Inflammatory macrophage treated with lipopolysaccharide for 4 hours (primary cell): ENCODE results near the gene UBE2N.

Source experiments
- DNase-seq: peaks from one replicate; pipeline ENCODE4 v3.0.0-alpha.2; 2020

The UBE2N gene, protein sequence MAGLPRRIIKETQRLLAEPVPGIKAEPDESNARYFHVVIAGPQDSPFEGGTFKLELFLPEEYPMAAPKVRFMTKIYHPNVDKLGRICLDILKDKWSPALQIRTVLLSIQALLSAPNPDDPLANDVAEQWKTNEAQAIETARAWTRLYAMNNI

DNA sequence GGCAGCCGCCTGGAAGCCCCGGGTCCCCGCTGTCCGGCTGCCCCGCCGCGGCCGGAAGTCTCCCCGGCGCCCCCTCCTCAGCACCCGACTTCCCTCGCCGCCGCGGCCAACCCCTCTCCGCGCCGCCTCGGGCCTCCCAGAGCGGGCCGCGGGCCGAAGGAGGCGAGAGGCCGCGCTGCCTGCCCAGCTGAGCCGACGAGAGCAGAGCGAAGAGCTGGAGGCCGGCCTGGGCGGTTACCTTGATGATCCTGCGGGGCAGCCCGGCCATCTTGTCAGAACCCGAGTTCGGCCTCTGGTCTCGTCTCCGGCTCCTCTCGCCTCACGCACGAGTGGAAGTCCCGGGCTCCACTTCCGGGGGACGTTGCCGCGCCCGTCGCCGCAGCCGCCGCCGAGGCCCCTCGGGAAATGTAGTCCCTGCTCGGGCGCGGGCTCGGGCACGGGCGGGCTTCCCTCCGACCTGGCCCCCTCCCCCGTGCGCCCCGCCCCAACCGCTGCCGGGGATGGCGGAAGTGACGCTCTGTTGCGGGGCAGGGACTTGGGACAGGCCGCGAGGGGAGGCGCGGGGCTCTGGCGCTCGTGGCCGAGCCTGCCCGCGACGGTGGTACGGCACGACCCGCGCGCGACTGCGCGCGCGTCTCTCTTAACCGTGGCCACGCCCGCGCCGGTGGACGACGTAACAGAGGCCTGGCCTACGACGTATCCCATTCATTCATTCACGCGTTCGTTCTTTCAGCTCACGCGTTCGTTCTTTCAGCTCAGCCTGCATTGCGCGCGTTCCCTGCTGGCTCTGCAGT, at the start of gene UBE2N:
Gene UBE2N (minus strand): TSS at position 331 of the 794 bp plus-strand sequence. CDS start 63 bp downstream, at position 268.
- peak; percentile 95 for DNase-seq

DNA sequence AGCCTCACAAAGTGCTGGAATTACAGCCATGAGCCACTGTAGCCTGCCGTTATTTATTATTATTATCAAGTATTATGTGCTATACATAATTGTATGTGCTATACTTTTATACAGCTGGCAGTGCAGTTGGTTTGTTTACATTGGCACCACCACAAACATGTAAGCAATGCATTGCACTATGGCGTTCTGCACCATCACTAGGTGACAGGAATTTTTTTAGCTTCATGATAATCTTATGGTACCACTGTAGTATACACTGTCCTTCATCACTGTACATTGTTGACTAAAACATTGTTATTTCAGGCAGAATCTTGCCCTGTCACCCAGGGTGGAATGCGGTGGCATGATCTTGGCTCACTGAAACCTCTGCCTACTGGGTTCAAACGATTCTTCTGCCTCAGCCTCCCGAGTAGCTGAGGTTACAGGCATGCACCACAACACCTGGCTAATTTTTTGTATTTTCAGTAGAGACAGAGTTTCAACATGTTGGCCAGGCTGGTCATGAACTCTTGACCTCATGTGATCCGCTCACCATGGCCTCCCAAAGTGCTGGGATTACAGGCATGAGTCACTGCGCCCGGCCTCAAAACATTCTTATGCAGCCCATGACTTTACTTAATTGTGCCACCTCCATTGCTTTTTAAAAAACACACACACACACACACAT, 42.7 kb upstream of the UBE2N start:
- DNase-seq = no peak

DNA sequence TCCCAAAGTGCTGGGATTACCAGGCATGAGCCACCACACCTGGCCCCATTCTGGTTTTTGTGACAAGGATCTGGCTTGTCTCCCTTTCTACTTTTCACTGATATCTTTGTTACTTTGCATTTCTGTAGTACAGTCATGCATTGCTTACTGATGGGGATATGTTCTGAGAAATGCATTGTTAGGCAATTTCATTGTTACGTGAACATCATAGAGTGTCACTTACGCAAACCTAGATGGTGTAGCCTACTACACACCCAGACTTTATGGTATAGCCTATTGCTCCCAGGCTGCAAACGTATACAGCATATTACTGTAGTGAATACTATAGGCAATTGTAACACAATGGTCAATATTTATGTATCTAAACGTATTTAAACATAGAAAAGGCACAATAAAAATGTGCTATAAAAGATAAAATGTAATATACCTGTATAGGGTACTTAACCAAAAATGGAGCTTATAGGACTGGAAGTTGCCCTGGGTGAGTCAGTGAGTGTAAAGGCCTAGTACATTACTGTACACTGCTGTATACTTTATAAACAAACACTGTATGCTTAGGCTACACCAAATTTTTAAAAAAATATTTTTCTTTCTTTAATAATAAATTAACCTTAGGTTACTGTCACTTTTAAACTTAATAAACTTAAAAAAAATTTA, 41.5 kb upstream of the UBE2N start:
- no peak for DNase-seq

DNA sequence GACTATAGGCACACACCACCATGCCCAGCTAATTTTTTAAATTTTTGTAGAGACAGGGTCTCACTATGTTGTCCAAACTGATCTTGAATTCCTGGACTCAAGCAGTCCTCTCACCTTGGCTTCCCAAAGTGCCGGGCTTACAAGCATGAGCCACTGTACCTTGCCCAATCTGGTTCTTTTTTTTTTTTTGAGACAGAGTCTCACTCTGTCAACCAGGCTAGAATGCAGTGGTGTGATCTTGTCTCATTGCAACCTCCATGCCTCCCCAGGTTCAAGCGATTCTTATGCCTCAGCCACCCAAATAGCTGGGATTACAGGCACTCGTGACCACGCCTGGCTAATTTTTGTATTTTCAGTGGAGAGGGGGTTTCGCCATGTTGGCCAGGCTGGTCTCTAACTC, 41.0 kb upstream of the UBE2N start:
- DNase-seq = no peak

- no peak for DNase-seq
Observed at GRCh38 chr12:93476555-93476954, 34.8 kb upstream of the UBE2N start.

GRCh38 chr12:93469386-93469785, 27.6 kb upstream of the UBE2N start:
- no peak for DNase-seq

GRCh38 chr12:93468008-93468371, 26.2 kb upstream of the UBE2N start:
- no peak for DNase-seq

- peak; percentile 87 for DNase-seq
Observed at GRCh38 chr12:93467351-93468007, 25.7 kb upstream of the UBE2N start, which contains the start of gene MRPL42. Gene MRPL42, plus strand, starts transcription at chr12:93467514. Its CDS starts 1,772 bp downstream, at chr12:93469286.

DNA sequence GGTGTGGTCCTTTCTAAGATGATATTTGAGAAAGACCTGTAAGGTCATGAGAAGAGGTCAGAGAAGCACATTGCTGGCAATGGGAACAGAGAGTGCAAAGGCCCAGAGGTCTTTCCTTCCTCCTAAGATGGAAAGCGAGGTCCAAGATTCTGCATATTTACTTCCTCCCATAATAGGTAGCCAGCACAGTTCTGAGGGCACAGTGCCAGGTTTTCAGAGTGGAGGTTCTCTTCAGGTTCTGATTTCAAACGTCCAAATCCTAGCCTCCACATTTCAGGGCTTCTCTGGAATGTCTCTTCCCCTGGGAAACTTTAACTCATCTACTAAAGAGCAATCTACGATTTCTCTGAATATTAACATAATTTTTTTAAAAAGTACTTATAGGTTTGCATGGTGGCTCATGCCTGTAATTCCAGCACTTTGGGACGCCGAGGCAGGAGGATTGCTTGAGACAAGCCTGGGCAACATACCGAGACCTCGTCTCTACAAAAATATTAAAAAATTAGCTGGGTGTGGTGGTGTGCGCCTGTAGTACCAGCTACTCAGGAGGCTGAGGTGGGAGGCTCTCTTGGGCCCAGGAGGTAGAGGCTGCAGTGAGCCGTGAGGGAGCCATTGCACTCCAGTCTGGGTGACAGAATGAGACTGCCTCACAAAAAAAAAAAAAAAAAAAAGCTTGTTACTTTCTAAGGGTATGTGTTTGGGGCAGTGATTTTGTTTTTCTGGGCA, 25.0 kb upstream of the UBE2N start:
- DNase-seq = no peak

DNA sequence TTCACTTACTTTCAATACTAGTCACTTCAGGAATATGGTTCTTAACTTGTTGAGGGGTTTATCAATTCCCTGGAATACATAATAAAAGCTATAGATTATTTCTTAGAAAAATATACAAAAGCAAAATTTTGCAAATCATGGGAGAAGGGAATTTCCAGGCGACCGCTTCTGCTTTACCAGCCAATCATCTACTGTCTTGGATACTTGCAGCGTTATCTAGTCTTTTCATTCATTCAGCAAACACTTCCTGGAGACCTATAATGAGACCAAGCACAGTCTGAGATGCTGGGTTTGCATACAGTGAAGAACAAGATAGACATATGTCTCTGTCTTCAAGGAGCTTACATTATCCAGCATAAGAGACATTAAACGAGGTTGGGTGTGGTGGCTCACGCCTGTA, 24.1 kb upstream of the UBE2N start:
- DNase-seq = no peak

DNA sequence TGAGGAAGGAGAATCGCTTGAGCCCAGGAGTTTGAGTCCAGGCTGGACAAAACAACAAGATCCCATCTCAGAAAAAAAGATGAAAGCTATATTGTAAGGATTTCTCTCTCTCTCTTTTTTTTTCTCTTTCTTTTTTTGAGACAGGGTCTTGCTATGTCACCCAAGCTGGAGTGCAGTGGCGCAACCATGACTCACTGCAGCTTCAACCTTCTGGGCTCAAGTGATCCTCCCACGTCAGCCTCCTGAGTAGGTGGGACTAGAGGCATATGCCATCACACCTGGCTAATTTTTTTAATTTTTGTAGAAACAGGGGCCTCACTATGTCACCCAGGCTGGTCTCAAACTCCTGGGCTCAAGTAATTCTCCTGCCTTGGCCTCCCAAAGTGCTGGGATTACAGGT, 19.8 kb upstream of the UBE2N start:
- peak; percentile 42 for DNase-seq

- DNase-seq = peak; percentile 30
Observed at GRCh38 chr12:93460902-93461301, 19.2 kb upstream of the UBE2N start.

DNA sequence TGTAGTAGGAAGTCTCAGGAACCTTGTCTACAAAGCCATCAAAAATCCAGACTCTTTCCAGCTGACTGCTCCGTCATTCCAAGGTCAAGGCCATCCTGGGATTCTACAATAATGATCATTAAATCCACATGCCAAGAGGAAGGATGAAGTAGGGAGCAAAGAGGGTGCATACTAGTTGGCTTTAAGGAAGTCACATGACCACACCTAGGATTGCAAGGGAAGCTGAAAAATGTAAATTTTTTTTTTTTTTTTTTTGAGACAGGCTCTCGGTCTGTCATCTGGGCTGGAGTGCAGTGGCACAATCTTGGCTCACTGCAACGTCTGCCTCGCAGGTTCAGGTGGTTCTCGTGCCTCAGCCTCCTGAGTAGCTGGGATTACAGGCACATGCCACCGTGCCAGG, 18.3 kb upstream of the UBE2N start:
- no peak for DNase-seq

GRCh38 chr12:93459097-93459496, 17.4 kb upstream of the UBE2N start:
- DNase-seq = no peak

- no peak for DNase-seq
Observed at GRCh38 chr12:93456077-93456476, 14.3 kb upstream of the UBE2N start.

DNA sequence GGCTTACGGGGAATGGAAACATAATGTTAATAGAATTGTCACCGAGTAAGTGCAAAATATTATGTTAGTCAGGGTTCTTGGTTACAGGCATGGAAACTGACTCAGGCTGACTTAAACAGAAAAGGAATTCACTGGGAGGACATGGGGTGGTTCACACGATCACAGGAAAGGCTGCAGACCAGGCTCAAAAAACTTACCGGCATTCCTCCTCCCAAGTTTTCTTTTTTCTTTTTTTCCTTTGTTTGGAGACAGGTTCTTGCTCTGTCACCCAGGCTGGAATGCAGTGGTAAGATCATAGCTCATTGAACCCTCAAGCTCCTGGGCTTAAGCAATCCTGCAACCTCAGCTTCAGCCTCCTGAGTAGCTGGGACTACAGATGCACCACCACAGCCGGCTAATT, 11.9 kb upstream of the UBE2N start:
- no peak for DNase-seq

GRCh38 chr12:93451423-93452158, 9.8 kb upstream of the UBE2N start:
- no peak for DNase-seq

DNA sequence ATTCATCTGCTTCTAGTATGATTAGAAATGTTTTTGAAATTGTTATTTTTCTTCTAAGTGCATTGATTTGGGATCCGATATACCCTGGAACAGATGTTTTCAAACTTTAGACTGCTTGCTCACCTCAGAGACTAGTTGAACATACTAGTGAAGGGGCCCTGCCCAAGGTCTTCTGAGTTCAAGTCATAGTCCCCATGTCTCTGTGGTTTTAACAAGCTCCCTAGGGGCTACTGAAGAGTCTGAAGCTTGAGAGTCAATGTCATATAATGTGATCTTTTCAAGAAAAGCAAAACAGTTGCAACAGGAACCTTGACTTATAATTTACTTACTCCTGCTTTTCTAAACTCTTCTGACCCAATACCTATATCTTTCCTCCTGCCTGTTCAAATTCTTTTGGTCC, 7.5 kb upstream of the UBE2N start:
- DNase-seq = no peak

GRCh38 chr12:93448796-93449195, 7.0 kb upstream of the UBE2N start:
- no peak for DNase-seq

DNA sequence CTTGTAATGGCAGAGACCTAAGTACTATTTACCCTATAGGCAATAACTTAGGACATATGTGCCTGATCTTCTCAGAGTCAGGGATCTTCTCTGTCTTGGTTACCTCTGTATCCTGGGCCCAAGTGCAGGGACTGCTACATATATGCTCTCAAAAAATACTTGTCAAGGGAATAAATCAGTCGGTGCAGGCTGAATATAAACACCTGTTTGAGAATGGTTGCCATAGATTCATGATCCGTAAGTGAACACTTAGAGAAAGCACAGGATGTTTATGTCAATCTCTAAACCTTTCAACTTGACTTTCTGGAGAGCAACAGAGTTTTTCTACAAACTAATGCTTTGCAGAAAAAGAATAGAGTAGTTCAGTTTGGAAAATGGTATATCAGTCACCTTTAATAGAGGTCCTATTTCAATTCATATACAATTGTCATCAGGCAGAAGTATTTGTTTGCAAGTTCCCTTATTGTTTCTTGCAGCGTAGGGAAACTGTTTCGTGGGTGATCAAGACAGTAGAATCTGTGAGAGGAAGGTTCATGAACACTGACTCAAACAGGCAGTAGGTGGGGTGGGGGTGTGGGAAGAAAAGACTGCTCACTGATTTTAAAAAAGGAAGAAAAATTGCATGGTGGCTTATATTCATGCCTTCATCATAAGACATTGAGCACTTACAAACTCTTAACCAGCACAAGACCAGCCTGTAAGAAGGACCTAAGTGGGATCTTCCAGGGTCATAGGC, 6.0 kb upstream of the UBE2N start:
- peak; percentile 75 for DNase-seq

- no peak for DNase-seq
Observed at GRCh38 chr12:93443576-93443975, 1.8 kb upstream of the UBE2N start.
